GM19043 (cell line): ENCODE results near the gene ADARB1.

Source experiments
- ATAC-seq: cut with Tn5 transposase; IDR thresholded peaks from one replicate; pipeline ENCODE4 v1.9.1; 2021; ENCODE audit warnings: low read depth; ENCODE audit not compliant: unreplicated experiment

The ADARB1 gene

DNA sequence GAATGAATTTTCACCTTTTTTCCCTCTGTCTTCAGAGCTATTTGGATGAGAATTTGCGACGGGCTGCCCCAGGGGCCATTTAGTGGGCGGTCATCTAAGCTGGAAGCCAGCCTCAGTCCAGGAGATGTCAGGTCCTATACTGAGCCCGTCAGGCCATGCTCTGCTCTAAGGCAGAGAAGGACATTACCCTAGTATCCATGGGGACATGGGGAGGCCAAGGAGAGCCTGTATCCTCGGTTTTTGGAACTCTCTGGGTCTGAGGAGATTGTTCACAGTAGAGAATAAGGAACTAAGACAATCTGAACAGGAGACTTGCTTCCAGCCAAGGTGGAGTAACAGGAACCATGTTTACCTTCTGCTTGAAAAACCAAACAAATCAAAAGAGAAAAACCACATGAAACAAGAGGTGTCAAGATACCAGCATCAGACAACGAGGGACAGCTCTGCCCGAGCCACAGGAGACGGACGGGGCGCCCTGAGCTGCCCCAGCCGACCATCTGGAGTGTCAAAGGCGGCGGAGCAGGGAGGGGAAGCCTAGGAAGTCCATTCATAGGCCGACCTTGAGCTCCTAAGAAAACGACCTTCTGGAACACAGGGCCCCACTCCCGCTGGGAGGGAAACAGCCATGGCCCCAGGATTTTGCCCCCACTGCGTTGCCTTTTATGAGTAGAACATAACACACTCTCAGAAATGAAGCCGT lies 20.0 kb upstream of the ADARB1 start:
- ATAC-seq: no peak

DNA sequence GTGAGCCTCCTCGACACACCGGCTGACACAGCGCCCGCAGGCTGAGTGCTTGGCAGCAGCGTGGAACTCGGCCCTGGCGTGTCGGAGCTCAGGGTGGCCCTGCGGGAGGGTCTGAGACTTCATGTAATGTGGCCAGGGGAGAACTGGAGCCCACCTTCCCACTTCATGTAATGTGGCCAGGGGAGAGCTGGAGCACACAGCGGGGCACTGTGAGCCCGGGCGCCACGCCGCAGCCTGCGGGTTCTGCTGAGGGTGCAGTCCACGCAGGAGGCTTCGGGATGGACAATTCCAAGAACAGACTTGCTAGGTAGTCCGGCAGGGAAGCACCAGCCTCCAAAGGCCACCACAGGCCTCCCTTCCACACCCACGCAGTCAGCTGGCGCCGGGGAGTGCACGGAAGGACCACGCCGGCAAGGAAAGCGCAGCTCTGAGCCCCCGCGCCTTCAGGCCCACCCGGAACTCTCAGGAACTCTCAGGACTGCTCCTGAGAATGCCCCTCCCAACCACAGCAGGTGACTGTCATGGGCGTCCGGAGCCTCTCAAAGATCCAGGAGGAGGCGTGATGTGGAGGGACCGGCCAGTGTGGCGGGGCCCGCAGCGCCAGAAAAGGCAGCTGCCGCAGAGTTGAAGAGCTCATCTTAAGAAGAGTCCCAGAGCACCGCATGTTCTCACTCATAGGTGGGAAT lies 19.3 kb upstream of the ADARB1 start:
- ATAC-seq: no peak

DNA sequence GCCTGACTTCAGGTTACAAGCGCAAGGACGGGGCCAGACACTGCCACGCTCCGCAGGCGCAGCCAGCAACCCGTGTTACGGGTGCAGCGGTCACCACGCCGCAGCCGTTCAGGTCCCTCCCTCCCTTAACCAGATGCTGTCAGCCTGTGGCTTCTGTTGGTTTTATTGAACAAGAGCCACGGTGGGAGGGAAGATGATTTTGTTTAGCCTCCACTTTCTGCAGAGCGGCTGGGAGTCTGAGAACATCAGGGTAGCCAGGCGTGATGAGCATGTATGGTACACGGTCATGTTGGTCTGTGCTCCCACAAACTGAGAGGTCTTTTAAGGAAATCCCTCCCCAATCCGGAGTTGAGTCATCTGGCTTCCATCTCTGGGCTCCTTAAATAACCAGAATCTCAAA lies 18.5 kb upstream of the ADARB1 start:
- no peak for ATAC-seq

DNA sequence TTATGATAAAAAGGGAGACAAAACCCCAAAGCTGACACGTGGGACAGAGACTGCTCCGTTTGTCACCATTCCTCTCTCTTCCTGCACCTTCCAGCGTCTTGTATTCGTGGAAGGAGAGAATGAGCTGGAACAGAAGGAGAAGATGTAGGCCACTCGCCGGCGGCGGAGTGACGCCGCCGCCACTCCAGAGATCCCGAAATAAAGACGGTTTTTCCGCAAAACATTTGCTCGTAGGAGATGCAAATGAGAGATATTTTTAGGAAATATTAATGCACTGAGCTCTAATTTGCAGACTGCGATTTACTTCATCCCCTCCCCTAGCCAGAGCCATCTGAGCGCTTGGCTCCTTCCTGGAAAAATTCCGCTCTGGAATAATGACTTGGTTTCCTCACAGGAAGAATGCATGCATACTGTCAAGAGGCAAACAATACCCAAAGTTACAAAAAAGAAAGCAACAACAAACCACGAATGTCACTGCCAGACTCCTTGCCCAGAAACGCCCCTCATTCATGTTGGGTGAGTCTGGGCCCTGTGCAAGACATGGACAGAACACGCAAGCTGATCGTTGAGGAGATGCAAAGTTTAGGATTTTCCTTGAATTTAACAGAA lies 18.0 kb upstream of the ADARB1 start:
- no peak for ATAC-seq

DNA sequence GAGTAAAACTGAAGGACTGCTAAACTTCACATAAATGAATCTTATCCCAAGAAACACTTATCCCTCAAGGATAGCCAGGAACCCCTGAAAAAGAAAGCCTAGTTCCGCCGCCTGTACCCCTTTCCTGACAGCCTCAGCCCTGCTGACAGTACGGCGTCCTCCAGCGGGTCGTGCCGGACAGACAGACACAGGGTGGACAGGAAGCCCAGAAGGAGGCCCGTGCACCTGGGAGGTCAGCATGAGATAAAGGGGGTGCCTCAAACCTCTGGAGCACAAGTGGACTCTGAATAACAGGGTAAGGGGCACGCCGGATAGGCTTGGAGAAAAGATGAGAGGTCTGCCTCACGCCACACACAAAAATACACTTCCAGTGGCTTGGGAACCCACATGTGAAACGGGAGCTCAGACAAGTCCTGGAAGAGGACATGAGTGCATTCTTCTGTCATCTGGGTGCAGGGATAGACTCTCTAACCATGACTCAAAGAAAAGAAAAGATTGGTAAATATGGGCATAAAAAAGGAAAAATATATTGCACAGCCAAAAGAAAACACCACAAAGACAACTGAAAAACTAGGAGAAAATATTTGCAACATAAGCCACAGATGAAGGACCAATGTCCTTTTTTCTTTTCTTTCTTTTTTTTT lies 17.3 kb upstream of the ADARB1 start:
- no peak for ATAC-seq

DNA sequence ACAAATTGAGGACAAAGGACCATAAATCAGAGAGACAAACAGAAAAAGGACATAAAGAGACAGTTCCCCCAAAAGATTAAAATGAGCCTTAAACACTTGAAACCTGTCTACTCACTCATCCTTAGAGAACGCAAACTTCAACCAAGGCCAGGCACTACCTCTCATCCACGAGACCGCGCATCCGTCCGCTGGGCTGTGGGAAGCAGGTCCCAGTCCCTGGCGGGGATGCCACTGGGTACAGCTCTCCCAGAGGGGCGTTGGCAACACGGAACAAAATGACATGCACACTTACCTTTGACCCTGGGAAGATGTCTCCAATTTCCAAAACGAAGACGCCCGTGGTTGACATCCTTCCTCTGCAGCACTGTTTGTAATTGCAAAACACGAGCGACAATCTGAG lies 16.5 kb upstream of the ADARB1 start:
- ATAC-seq: no peak

DNA sequence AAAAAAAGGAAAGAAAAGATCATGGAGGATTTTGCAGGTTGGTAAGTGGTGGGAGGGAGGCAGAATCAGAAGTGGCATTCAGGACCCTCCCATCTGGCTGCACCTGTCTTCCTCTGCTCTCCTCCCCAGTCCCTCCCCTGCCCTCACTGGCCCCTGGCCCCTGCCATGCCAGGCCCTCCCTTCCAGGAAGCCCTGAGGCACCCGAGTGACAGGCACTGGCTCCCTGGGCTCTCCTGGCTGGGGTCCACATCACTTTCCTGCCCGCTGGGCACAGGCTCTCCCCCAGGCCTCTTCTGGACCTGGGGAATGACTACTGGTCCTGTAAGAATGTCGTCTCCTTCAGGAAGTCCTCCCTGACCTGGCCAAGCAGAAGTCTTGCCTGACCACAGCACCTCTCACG lies 15.3 kb upstream of the ADARB1 start:
- ATAC-seq: no peak

DNA sequence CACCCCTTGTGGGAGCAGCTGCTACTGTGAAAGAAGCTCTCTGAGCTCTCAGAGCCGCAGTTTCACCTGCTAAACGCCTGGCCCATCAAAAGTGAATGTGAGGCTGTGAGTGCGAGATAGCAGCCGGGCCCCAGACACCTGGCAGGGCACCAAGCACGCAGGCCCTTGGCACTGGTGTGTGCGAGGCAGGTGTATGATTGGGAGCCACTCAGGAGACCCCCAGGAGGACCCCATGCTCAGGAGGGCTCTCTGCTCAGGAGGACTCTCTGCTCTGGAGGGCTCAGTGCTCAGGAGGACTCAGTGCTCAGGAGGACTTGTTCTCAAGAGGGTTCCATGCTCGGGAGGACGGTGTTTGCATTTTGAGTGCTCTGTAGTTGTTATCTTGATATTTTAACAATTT lies 14.3 kb upstream of the ADARB1 start:
- ATAC-seq: no peak

DNA sequence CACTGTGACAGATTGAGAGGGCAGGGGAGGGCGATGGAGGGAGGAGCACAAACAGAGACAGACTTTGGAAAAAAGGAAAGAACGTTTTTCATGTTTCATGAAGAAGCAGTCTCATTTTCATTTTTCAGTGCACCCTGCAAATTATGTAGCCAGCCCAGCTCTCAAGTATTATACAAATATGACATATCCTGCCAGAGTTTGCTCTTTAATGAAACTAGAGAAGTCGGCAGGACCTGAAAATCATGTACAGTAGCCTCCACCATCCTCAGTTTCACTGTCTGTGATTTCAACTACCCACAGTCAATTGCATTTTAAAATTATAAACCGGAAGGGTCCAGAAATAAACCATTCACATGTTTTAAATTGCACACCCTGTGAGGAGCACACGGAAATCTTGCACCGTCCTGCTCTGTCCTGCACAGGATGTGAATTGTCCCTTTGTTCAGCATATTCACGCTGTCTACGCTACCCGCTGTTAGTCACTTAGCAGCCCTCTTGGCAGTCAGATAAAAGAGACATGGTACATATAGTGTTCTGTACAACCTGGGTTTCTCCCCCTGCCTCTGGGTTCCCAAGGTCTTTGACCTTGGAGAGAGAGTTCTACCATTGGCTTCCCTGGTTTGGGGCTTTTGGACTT lies 13.6 kb upstream of the ADARB1 start:
- ATAC-seq: no peak

DNA sequence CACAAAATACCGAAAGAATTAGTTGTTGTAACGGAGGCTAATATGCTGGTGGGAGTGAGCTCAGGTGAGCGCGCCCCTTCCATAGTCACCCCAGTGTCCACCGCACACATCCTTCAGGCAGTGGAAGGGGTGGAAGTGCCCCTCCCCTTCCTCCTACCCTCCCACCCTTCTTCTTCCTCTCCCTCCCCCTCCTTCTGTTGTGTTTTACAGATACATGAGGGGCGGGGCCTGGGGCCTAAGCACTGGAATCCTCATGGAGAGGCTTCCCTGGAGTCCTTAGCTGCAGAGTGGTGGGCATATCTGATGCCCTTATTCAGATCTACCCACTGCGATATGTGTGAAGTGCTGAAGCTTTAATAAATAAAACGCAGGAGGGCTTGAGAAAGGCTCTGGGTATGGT lies 10.3 kb upstream of the ADARB1 start:
- no peak for ATAC-seq

DNA sequence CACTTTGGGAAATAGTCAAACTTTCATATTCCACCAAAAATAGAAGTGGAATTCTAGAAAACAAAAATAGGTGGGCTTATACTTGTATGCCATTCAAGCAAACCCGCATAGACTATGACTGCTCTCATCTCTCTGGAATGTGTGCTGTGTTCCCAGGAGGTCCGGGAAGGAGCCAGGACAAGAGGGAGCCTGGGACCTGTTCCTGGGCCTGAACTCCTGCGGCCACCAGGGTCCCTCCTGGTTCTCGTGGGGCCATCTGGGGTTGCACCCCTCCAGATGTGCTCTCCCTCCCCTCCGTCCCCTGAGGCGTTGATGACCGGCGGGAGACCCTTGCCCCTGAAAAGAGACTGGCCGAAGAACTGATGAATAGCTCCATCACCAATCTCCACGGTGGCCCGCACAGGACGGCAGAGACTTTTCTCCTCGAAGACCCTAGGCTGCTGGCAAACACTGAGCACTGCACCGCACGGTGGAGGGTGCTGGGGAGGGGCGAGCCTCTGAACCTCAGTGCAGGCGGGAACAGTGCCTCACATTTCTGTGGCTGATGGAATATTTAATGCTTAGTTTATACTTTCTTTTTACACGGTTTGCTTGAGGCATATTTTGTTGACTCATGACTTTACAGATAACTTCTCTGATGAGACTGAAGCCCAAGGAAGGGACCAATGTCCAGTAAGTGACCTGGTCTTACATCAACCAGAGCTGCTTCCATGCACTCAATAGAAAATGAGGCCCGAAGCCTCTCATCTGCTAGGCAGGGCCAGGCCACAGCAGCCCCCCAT lies 9.6 kb upstream of the ADARB1 start:
- no peak for ATAC-seq

DNA sequence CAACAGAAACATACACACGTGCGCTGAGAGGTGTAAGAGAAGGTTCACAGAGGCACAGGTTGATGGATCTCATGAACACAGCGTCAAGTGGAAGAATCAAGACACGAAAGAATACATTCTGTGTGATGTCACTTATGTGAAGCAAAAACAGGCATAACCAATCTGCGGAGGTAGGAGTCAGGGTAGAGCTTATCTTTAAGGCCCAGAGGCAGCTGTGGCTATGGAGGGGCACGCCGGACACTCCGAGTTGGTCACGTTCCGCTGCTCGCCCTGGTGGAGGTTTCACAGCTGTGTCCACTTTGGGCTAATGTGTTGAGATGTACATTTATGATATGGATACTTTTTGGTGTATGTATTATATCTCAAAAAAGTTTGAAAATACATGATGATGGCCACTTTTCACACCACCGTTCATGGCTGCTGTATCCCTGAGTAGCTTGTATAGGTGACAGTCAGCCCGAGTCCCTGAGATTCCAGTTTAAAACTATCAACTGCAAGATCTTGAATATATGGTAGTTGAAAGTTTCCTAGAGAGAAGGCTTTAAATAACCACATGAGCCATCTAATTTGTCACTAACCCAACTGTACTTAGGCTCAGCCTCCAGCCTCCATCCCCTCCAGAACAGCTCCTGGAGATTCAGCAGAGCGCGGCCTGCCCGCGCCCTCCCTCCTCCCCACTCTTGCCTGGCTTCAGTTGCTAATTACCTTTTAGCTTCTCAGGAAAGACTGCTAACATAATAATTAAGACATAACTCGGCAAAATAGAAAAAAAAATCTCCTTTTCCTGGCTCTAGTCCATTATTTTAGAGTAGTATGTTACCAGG lies 6.7 kb upstream of the ADARB1 start:
- ATAC-seq: no peak

DNA sequence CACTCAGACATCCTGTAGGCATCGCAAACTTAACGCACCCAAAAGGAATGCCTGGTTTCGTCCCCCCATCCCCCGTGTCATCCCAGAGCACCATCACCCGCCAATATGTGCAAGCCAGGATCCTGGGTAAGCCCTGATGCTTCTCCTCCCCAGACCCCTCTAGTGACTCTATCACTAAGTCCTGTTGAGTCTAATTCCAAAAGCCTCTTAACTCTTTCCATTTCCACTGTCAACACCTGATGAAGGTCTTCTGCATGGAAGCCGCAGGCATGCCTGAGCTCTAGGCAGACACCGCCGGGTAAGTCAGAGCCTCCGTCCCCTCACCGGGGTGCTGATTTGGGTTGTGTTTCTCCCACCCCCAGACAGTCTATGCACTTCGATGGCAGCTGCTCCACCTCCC lies 5.3 kb upstream of the ADARB1 start:
- ATAC-seq: no peak

DNA sequence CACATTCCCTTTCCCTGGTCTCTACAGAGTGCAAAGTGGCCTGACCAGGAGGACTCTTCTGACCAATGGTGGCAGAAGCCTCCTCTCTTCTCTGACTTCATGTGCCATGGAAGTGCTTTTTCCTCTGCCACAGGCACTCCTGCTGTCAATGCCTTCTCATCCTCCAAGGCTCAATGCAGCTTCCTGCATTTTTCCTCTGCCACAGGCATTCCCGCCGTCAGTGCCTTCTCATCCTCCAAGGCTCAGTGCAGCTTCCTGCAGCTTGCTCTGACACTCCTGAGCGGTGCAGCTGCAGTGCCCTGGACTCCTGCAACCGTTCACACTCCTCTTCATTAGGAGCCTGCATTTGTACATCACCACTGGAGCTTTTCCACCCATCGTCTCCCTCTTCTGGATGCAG lies 4.7 kb upstream of the ADARB1 start:
- ATAC-seq: no peak

DNA sequence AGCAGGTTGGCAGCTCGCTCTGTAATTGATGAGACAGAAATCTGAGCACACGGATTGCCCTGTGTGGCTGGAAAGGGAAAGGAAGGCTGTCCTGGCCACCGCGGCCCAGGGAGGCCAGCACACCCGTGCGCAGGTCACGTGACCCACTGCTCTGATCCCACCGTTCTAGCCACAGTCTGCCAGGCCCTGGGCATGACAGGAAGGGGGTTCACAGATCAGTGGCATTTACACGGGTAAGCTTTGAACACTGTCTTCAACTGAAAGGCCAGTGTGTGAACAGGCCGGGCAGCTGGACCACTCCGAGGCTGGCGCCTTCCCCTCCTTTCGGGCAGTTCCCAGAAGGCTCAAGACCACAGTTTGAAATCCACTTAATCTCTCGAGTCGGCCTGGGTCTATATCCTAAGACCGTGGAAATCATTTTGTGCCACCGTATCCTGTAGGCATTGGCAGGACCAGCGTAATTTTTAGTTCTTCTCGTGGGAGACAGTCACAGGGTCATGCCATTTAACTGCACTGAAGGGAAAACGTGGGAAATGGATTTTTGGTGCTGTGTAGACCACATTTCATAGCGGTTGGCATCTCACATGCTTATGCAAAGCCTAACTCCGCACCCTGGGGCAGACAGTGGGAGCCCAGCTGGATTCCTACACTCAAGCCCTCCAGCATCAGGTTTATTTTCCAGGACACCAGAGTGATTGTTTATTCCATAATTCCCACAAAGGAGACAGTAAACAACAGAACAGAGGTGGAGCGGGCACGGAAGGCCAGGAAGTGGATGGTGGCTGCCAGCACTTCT lies 3.1 kb upstream of the ADARB1 start:
- no peak for ATAC-seq

DNA sequence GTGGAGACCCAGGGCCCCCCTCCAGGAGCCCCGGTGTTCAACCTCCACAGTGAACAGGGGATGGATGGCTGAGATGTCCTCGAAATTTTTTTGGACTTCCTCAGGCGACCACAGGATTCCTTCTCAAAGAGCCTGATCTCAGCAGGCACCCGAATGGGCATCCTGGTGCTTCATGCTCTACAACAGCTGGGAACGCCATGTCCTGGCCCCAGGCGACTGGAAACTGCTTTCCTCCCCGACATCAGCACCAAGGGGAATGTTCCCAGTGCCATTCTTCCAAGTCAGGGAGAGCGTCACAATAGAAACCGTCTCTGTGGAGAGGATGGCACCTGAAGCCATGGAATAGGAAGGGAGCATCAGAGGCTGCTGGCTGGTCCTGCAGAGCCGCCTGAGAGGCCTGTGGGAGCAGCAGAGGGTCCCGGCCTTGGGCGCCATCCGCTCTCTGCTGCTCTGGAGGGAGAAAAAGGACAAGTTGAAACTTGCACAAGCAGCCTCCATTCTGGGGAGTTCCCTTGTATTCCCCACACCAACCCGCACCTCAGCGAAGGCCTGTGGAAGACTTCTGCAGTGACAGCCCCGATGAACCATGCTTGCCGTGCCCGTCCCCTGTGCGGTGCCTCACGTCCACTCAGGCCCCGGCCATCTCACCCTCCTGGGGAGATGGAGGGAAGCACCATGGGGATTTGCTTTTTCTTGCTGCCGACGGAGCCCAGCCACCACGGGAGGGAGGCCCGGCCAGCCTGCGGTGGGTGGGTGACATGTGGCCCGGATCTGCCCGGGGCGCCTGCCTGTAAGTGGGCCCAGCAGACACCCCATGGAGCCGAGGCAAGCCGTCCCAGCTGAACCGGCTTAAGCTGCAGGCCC lies 2.3 kb upstream of the ADARB1 start:
- no peak for ATAC-seq

DNA sequence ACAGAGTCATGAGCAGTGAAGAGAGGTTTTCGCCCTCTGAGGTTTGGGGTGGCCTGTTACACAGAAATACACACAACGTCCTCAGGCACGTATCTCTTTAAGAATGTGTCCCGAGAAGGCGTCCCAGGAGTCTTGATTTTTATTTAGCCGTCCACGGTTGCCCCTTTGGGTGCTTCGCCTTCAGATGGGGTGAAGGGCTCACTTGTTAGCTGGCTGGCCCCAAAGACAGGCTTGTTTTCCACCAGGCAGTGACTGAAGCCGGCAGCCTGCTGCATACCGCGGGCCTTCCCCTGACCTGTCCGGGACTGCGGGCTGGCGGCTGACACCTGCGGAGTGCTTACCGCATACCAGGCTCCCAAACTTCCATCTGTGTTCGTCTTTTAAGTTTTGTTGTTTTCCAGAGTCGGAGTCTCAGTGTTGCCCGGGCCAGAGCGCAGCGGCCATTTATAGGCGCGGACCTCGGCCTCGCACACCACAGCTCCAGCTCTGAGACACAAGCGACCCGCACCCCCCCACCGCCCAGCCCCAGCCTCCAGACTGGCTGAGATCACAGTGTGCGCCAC lies 1.6 kb upstream of the ADARB1 start:
- no peak for ATAC-seq
